Stimulated activated CD8-positive, alpha-beta memory T cell treated with anti-CD3 and anti-CD28 coated beads, Interleukin-15, amount 100 ng/mL, for 4 hours (primary cell): ENCODE results near the gene UPK3BL2.
"Not testable (repeated sequence)": the region's sequence is repeated elsewhere in the genome, so short reads cannot be mapped to it uniquely, and the experiment has no call there.

Source experiments
- DNase-seq, 2 donors: peaks; one replicate each; pipeline ENCODE4 v3.0.0-alpha.2; 2020; ENCODE audit warnings: low read depth in 2 of 2

Gene UPK3BL2

GRCh38 chr7:102494026-102494425 is 49.5 kb downstream of the UPK3BL2 start:
- not testable (repeated sequence) for DNase-seq

- not testable (repeated sequence) for DNase-seq
These were observed 50.1 kb downstream of the UPK3BL2 start for GRCh38 chr7:102493220-102493935.

- DNase-seq, result not testable (repeated sequence)
These were observed 52.9 kb downstream of the UPK3BL2 start for GRCh38 chr7:102490529-102491075.
